Activated CD8-positive, alpha-beta T cell treated with anti-CD3 and anti-CD28 coated beads for 36 hours (primary cell): ENCODE measurements around the gene SMIM44. TPM values are rescaled to one million over a fixed set of nuclear protein-coding genes. Genes with fewer than 3 reads are reported as not detected.

Experiments used
- ATAC-seq: fragments of 200-7000 bp; cut with Tn5 transposase; one replicate; pipeline ENCODE4 v1.10.0; 2021; ENCODE audit warnings: mild to moderate bottlenecking, moderate library complexity
- CTCF ChIA-PET: fragments of 350-600 bp; sonication (Branson Sonifier 250); formaldehyde crosslinking; loops from one replicate; lab custom pipeline; 2021; ENCODE audit warnings: antibody characterized with exemption; lab: Charles Lee
- POLR2A ChIA-PET: fragments of 350-600 bp; sonication (Branson Sonifier 250); formaldehyde crosslinking; loops from one replicate; lab custom pipeline; 2021; ENCODE audit warnings: antibody characterized with exemption; lab: Charles Lee
- DNase-seq: peaks from one replicate; pipeline ENCODE4 v3.0.0-alpha.2; 2020
- H3K27ac Mint-ChIP-seq: one replicate; pipeline ENCODE4 v1.8.0; 2021; ENCODE audit warnings: mild to moderate bottlenecking, mixed read lengths
- H3K27me3 Mint-ChIP-seq: one replicate; pipeline ENCODE4 v1.8.0; 2021; ENCODE audit warnings: mixed read lengths
- H3K36me3 Mint-ChIP-seq: one replicate; pipeline ENCODE4 v1.8.0; 2021; ENCODE audit warnings: low read depth, mixed read lengths
- H3K4me1 Mint-ChIP-seq: one replicate; pipeline ENCODE4 v1.8.0; 2021; ENCODE audit warnings: low read depth, mixed read lengths
- H3K4me3 Mint-ChIP-seq: one replicate; pipeline ENCODE4 v1.8.0; 2021; ENCODE audit warnings: mild to moderate bottlenecking, moderate library complexity, mixed read lengths
- H3K9me3 Mint-ChIP-seq: one replicate; pipeline ENCODE4 v1.8.0; 2021; ENCODE audit warnings: mixed read lengths
- CTCF ChIP-seq: fragments of 200-600 bp; IDR thresholded peaks from one replicate; pipeline ENCODE4 v1.8.0; 2022; ENCODE audit warnings: antibody characterized with exemption, mild to moderate bottlenecking
- intact Hi-C: fragments of 100-400 bp; cut with micrococcal nuclease; formaldehyde crosslinking; loops from one replicate; pipeline ENCODE4 v1.10.0; 2022
- total RNA-seq, 2 experiments: library from RNA; stranded (reverse); gene quantifications; one replicate each; pipeline ENCODE4 v1.2.3, GENCODE V29; 2021

SMIM44 gene
- total RNA-seq, 2 experiments from 2014 or later, result not detected

- peaks cover 1% of the 10 kb centered on the region for H3K9me3 Mint-ChIP-seq
- H3K4me3 Mint-ChIP-seq, result peak overlapping the region; percentile 86
- DNase-seq (no peak), ATAC-seq (no peak)
- ChIA-PET POLR2A (interaction anchor here (1.1 to 1.2 kb wide), 2 partner anchors 12 to 16 kb away, joined by 3 to 5 read pairs; no protein-coding TSS in a partner anchor), CTCF (interaction anchor here (1.1 kb wide), 1 partner anchor 131 kb away, joined by 3 read pairs; no protein-coding TSS in a partner anchor)
- peaks cover 14% of the 10 kb centered on the region for H3K4me1 Mint-ChIP-seq
- H3K27me3 Mint-ChIP-seq, result no peaks in the 10 kb centered on the region
- peak overlapping the region; percentile 98 for H3K27ac Mint-ChIP-seq
- peaks cover 22% of the 10 kb centered on the region for H3K36me3 Mint-ChIP-seq
- intact Hi-C loops, result loop anchor here (5.0 kb wide), 1 partner anchor 107 kb away; no protein-coding TSS in a partner anchor
- TF ChIP-seq CTCF, result no peak
Measured at GRCh38 chr19:3433805-3434540, 49.3 kb downstream of the SMIM44 start.

GRCh38 chr19:3433313-3433712, 49.9 kb downstream of the SMIM44 start:
- DNase-seq (no peak), ATAC-seq (no peak)
- Mint-ChIP-seq H3K4me1 (peaks cover 14% of the 10 kb centered on the region), H3K9me3 (peaks cover 1% of the 10 kb centered on the region), H3K4me3 (no peak overlapping the region), H3K36me3 (peaks cover 22% of the 10 kb centered on the region), H3K27me3 (no peaks in the 10 kb centered on the region), H3K27ac (no peak overlapping the region)
- no peak for TF ChIP-seq CTCF
- intact Hi-C loops, result loop anchor here (5.0 kb wide), 1 partner anchor 106 kb away; no protein-coding TSS in a partner anchor
- ChIA-PET CTCF (interaction anchor here (1.1 kb wide), 1 partner anchor 131 kb away, joined by 3 read pairs; no protein-coding TSS in a partner anchor), POLR2A (interaction anchor here (1.1 to 1.2 kb wide), 2 partner anchors 11 to 17 kb away, joined by 3 to 5 read pairs; no protein-coding TSS in a partner anchor)

Other genes starting within 250 kb of the SMIM44 start
- 10 to 100 TPM; 19.0 to 20.8 TPM for gene NFIC, start 116.9 kb downstream of the SMIM44 start, total RNA-seq
- 1 to 10 TPM; 1.6 to 3.8 TPM for gene SMIM24, start 2.9 kb downstream of the SMIM44 start, total RNA-seq
- 10 to 100 TPM; 15.7 to 17.0 TPM for gene DOHH, start 17.2 kb upstream of the SMIM44 start, total RNA-seq
- gene FZR1, start 22.9 kb upstream of the SMIM44 start, total RNA-seq, result 10 to 100 TPM; 39.9 to 40.9 TPM
- 1 to 10 TPM; 1.6 to 2.4 TPM for gene TEKTIP1, start 55.7 kb upstream of the SMIM44 start, total RNA-seq
- 10 to 100 TPM; 62.4 to 63.5 TPM for gene MFSD12, start 74.1 kb upstream of the SMIM44 start, total RNA-seq
- 10 to 100 TPM; 42.7 to 47.3 TPM for gene HMG20B, start 89.5 kb upstream of the SMIM44 start, total RNA-seq
- gene GIPC3, start 102.0 kb upstream of the SMIM44 start, total RNA-seq, result under 1 TPM; 0.09 to 0.14 TPM
- 1 to 10 TPM; 2.7 to 3.0 TPM for gene TBXA2R, start 123.4 kb upstream of the SMIM44 start, total RNA-seq
- 10 to 100 TPM; 25.9 to 28.5 TPM for gene CACTIN, start 143.3 kb upstream of the SMIM44 start, total RNA-seq
- gene PIP5K1C, start 217.0 kb upstream of the SMIM44 start, total RNA-seq, result 10 to 100 TPM; 20.4 to 22.2 TPM
- gene TJP3, start 224.9 kb upstream of the SMIM44 start, total RNA-seq, result 1 to 10 TPM in 1 of 2 experiments, under 1 TPM in 1; 0.69 to 2.4 TPM